Heart left ventricle (tissue), 13 donors: ENCODE data around the gene COX6B2.

Experiments used
- POLR2A ChIP-seq, 2 donors: fragments of 450-650 bp; IDR thresholded peaks; one replicate each; pipeline ENCODE4 v1.6.1; 2017; ENCODE audit warnings: antibody characterized with exemption in 2 of 2, mild to moderate bottlenecking in 2 of 2, moderate library complexity in 2 of 2
- TF ChIP-seq, protein P1 (sequence below), 12 donors: fragments of 200-600 bp; sonication (generic) in 4 of 12; IDR thresholded peaks; one replicate each; pipeline versions ENCODE4 v1.5.0 to v1.8.0; 2018 to 2022; ENCODE audit warnings: antibody characterized with exemption in 12 of 12, mild to moderate bottlenecking in 5 of 12
- donor health status: ischemic (EF 13 %, LVEDD 7.1; RV severe dilation, severe dysfunction).
- donor health status: DM: no; HTN: yes; CAD: no.
- donor health status: DM: no; HTN: no; CAD: no.
- donor health status: ischemic (EF 25% LVEDD 6.9; RV normal size, moderate dysfunction).
- donor health status: ischemic (EF 25% LVEDD 5.7; RV mildly dilated, moderate dysfunction).
- donor health status: ischemic (EF 35%, LVEDD 5.7; RV mildly dilated, moderate dysfunction).
- donor health status: nonischemic (EF 11% LVEDD 7.7; RV severe dilation, severe dysfunction).
- donor health status: DM: yes; HTN: yes; CAD: no.
- donor health status: PGD.
- donor health status: ischemic (EF 29% LVEDD 5.4; RV normal size, mild dysfunction).
- donor health status: nonischemic (EF 23%, LVEDD 6.1; RV moderate dilation, normal function).

DNA sequence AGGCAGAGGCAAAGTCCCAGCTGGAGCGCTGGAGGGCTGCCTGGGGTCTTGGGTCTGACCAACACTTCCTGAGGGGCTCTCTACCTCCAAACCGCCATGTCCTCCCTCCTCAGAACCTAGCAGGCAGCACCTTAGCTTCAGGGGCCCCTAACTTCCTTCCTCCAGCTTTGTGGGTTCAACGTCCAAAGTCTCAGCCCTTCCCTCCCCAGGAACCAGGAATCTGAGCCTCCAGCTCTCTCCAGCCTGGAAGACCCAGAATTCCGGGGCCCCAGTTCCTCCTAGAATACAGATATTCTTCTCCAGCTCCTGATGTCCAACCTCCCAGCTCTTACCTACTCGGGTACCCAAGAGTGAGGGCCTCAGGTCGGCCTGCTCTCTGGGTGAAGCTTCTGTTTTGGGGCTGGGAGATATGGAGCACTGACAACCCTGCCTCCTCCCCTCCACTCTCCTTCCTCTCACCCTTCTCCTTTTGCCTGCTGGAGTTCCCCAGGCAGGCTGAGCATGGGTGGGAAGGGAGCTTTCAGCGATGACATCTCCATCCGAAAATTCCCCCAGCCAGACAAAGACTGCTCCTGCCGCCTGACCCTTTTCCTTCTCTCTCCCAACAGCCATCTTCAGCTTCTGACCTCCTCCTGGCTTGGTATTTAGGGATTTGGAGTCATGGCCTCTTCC is 32.9 kb downstream of the COX6B2 start:
- TF ChIP-seq, protein P1, sequence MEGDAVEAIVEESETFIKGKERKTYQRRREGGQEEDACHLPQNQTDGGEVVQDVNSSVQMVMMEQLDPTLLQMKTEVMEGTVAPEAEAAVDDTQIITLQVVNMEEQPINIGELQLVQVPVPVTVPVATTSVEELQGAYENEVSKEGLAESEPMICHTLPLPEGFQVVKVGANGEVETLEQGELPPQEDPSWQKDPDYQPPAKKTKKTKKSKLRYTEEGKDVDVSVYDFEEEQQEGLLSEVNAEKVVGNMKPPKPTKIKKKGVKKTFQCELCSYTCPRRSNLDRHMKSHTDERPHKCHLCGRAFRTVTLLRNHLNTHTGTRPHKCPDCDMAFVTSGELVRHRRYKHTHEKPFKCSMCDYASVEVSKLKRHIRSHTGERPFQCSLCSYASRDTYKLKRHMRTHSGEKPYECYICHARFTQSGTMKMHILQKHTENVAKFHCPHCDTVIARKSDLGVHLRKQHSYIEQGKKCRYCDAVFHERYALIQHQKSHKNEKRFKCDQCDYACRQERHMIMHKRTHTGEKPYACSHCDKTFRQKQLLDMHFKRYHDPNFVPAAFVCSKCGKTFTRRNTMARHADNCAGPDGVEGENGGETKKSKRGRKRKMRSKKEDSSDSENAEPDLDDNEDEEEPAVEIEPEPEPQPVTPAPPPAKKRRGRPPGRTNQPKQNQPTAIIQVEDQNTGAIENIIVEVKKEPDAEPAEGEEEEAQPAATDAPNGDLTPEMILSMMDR (IDR thresholded peaks at IDR 0.05): no peak
- no peak for TF ChIP-seq POLR2A (IDR thresholded peaks at IDR 0.05)
